ENCODE data around the gene PSMC3IP.

- TF ChIP-seq YY1 (IDR thresholded peaks at IDR 0.05; ENCODE audit: insufficient read depth, insufficient read length), result no peak
- no peak for TF ChIP-seq ZNF274 (IDR thresholded peaks at IDR 0.05; ENCODE audit: low read depth, low read length)
- no peak for TF ChIP-seq SUZ12 (IDR thresholded peaks at IDR 0.05; ENCODE audit: extremely low read depth, insufficient read depth, insufficient read length)
Measured at GRCh38 chr17:42555122-42555622, 22.4 kb downstream of the PSMC3IP start.
